Keratinocyte (primary cell): ENCODE results near the gene ANGEL2. TPM values are rescaled to one million over a fixed set of nuclear protein-coding genes. Genes with fewer than 3 reads are reported as not detected.

Experiments used
- DNase-seq: peaks from one replicate; pipeline ENCODE4 v3.0.0-alpha.2; 2011; ENCODE audit warnings: low read depth, missing footprints, low spot score
- FAIRE-seq: peaks from 2 replicates; lab custom pipeline; 2011; peaks lifted over from hg19 to GRCh38; lab: Jason Lieb, UNC
- H2AFZ ChIP-seq: 2 replicates; pipeline ENCODE4 v1.6.0; 2012; ENCODE audit warnings: low read length, control low read depth, inconsistent platforms; ENCODE audit not compliant: control insufficient read depth
- H3K27ac ChIP-seq: 2 replicates; pipeline ENCODE4 v1.5.1; 2011; ENCODE audit warnings: low read length; ENCODE audit not compliant: control insufficient read depth, insufficient read depth
- H3K27me3 ChIP-seq: 3 replicates; pipeline ENCODE4 v1.6.0; 2011; ENCODE audit warnings: low read length; ENCODE audit not compliant: control insufficient read depth, insufficient read depth; ENCODE audit errors: extremely low read depth
- H3K36me3 ChIP-seq, 2 experiments: 2 replicates in 1 of 2; 3 replicates in 1 of 2; pipeline ENCODE4 v1.5.1; 2011; ENCODE audit warnings: low read length in 2 of 2, mild to moderate bottlenecking in 1 of 2; ENCODE audit not compliant: control insufficient read depth in 2 of 2, insufficient read depth in 2 of 2; ENCODE audit errors: extremely low read depth in 1 of 2
- H3K4me1 ChIP-seq: 3 replicates; pipeline ENCODE4 v1.5.1; 2011; ENCODE audit warnings: low read length; ENCODE audit not compliant: control insufficient read depth, insufficient read depth; ENCODE audit errors: extremely low read depth
- H3K4me2 ChIP-seq: 3 replicates; pipeline ENCODE4 v1.6.0; 2011; ENCODE audit warnings: low read depth, low read length; ENCODE audit not compliant: control insufficient read depth, insufficient read depth; ENCODE audit errors: extremely low read depth
- H3K4me3 ChIP-seq, 3 experiments: fragments of 200-600 bp in 1 of 3; sonication (generic) in 1 of 3; 2 replicates in 2 of 3; 3 replicates in 1 of 3; pipeline ENCODE4 v1.5.1; 2011 to 2016; ENCODE audit warnings: low read length in 3 of 3, mild to moderate bottlenecking in 3 of 3, control low read depth in 2 of 3, inconsistent platforms in 1 of 3, low read depth in 1 of 3, mixed read lengths in 1 of 3, mixed run types in 1 of 3, moderate library complexity in 1 of 3; ENCODE audit not compliant: control insufficient read depth in 2 of 3, insufficient read depth in 2 of 3; ENCODE audit errors: extremely low read depth in 1 of 3
- H3K79me2 ChIP-seq: 2 replicates; pipeline ENCODE4 v1.6.0; 2012; ENCODE audit warnings: low read length; ENCODE audit not compliant: control insufficient read depth, insufficient read depth
- H3K9ac ChIP-seq: 3 replicates; pipeline ENCODE4 v1.6.0; 2011; ENCODE audit warnings: low read length; ENCODE audit not compliant: control insufficient read depth, insufficient read depth; ENCODE audit errors: extremely low read depth
- H3K9me1 ChIP-seq: 3 replicates; pipeline ENCODE4 v1.6.0; 2011; ENCODE audit warnings: low read length; ENCODE audit not compliant: control insufficient read depth, insufficient read depth; ENCODE audit errors: extremely low read depth
- H3K9me3 ChIP-seq: 2 replicates; pipeline ENCODE4 v1.5.1; 2012; ENCODE audit warnings: low read depth, low read length; ENCODE audit not compliant: control insufficient read depth
- H4K20me1 ChIP-seq: 3 replicates; pipeline ENCODE4 v1.6.0; 2011; ENCODE audit warnings: low read length; ENCODE audit not compliant: control insufficient read depth, insufficient read depth; ENCODE audit errors: extremely low read depth
- EZH2 ChIP-seq: IDR thresholded peaks from one replicate; pipeline ENCODE4 v1.6.1; 2012; ENCODE audit warnings: inconsistent platforms, mild to moderate bottlenecking, low read length, moderate library complexity
- dilution Hi-C: fragments of 300-500 bp; cut with MboI; formaldehyde crosslinking; loops from one replicate; pipeline ENCODE4 v1.7.0; 2020; ENCODE audit warnings: low sequenced_read_pairs; ENCODE audit not compliant: extremely low pct_ligation_motif_present
- polyA plus RNA-seq, 5 experiments: library from polyadenylated mRNA; depleted of rRNA in 3 of 5; stranded (reverse) in 3 of 5; stranded (forward) in 1 of 5; unstranded in 1 of 5; fragments of >200 nt; gene quantifications; 1 replicate in 1 of 5; 2 replicates in 3 of 5; 3 replicates in 1 of 5; pipeline versions ENCODE4 v1.2.1 to v1.2.3, GENCODE V29; 2011 to 2012; ENCODE audit warnings: missing spikeins in 2 of 5, low read depth in 1 of 5, low replicate concordance in 1 of 5
- TF ChIP-seq, protein P1 (sequence below), 3 experiments: IDR thresholded peaks in 1 of 3; conservative IDR thresholded peaks in 1 of 3; optimal IDR thresholded peaks in 1 of 3; 2 replicates in 2 of 3; 3 replicates in 1 of 3; pipeline versions ENCODE3 to v1.5.1; 2011; ENCODE audit warnings: low read length in 3 of 3, mild to moderate bottlenecking in 3 of 3, moderate library complexity in 2 of 3, control low read depth in 1 of 3, inconsistent platforms in 1 of 3; ENCODE audit not compliant: insufficient read depth in 2 of 3; ENCODE audit errors: extremely low read depth in 1 of 3

ANGEL2 gene
- polyA plus RNA-seq, 1 donor (not counting 4 experiments of a cell fraction or from before 2014, with no cell fraction given) = 25.6 TPM

DNA sequence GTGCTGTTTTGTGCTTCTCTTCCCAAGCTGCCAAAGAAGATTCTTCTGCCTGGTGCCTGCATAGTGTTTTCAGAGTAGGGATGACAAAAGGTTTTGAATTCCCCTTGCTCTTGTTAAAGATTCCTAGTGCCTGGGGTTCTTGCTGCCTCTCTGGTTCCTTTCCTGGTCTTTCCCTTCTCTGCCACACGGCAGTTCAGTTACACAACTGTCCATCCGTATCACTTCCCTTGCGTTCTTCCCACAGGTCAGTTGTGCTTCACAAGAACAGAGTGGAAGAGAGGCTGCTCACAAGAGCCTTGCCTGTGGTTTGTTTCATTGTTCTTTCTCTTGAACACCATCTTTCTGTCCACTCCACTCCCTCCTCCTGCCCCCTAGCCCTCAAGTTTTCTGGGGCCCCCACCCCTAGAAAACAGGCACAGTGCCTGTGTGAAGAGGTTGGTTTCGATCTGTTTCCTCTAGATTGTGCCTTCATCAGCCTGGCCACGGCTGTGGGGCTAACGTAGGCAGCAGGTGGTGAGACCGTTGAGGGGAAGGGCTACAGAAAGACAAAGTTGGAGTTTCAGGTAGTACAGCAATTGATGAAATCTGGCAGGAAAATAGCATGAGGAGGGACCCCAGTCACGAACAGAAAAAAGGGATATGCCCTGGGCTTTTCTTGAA lies 59.6 kb downstream of the ANGEL2 start:
- Histone ChIP-seq H3K4me1 (peaks cover 1% of the 10 kb centered on the region), H3K9ac (no peak overlapping the region), H3K9me1 (no peaks in the 10 kb centered on the region), H4K20me1 (no peaks in the 10 kb centered on the region), H3K79me2 (no peaks in the 10 kb centered on the region), H3K4me2 (no peak overlapping the region), H3K9me3 (no peaks in the 10 kb centered on the region), H3K27ac (no peak overlapping the region), H2AFZ (no peak overlapping the region), H3K36me3 (no peaks in the 10 kb centered on the region), H3K4me3 (no peak overlapping the region), H3K27me3 (peaks cover 36% of the 10 kb centered on the region)
- TF ChIP-seq, protein P1, sequence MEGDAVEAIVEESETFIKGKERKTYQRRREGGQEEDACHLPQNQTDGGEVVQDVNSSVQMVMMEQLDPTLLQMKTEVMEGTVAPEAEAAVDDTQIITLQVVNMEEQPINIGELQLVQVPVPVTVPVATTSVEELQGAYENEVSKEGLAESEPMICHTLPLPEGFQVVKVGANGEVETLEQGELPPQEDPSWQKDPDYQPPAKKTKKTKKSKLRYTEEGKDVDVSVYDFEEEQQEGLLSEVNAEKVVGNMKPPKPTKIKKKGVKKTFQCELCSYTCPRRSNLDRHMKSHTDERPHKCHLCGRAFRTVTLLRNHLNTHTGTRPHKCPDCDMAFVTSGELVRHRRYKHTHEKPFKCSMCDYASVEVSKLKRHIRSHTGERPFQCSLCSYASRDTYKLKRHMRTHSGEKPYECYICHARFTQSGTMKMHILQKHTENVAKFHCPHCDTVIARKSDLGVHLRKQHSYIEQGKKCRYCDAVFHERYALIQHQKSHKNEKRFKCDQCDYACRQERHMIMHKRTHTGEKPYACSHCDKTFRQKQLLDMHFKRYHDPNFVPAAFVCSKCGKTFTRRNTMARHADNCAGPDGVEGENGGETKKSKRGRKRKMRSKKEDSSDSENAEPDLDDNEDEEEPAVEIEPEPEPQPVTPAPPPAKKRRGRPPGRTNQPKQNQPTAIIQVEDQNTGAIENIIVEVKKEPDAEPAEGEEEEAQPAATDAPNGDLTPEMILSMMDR (optimal IDR thresholded peaks at IDR 0.05 in 1 of 3, IDR thresholded peaks at IDR 0.05 in 1 of 3, conservative IDR thresholded peaks at IDR 0.05 in 1 of 3; ENCODE audit: extremely low read depth in 1 of 3, insufficient read depth in 2 of 3, low read length in 3 of 3) = no peak
- no peak for TF ChIP-seq EZH2
- no peak for DNase-seq
- no peak for FAIRE-seq
- dilution Hi-C loops = no loop called here

DNA sequence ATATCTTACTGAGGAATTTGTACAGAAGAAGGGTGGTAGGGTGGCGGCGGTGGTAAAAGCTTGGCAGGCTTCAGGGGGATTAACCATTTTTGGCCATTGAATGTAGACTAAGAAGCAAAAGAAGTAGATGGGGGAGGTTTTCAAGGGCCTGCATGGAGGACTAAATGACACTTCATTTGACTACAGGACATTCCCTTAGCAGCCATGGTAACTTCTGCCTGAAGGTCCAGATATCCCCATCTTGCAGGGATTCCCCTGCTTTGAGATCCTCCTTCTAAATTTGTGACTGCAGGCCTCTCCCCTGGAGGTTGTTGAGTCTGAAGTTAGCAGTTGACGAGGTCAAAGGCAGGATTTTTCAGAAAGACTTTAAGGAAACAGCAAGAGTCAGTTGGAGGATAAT lies 60.6 kb downstream of the ANGEL2 start:
- Histone ChIP-seq H3K36me3 (no peaks in the 10 kb centered on the region), H3K27ac (no peak overlapping the region), H3K27me3 (peaks cover 44% of the 10 kb centered on the region), H3K4me3 (no peak overlapping the region), H3K4me2 (no peak overlapping the region), H3K4me1 (peaks cover 6% of the 10 kb centered on the region), H3K9me1 (no peaks in the 10 kb centered on the region), H2AFZ (no peak overlapping the region), H3K79me2 (no peaks in the 10 kb centered on the region), H3K9ac (no peak overlapping the region), H3K9me3 (no peaks in the 10 kb centered on the region), H4K20me1 (no peaks in the 10 kb centered on the region)
- TF ChIP-seq, protein P1 (optimal IDR thresholded peaks at IDR 0.05 in 1 of 3, IDR thresholded peaks at IDR 0.05 in 1 of 3, conservative IDR thresholded peaks at IDR 0.05 in 1 of 3; ENCODE audit: extremely low read depth in 1 of 3, insufficient read depth in 2 of 3, low read length in 3 of 3) = no peak
- no peak for TF ChIP-seq EZH2
- FAIRE-seq (no peak), DNase-seq (no peak)
- dilution Hi-C loops = no loop called here
